Type B pancreatic cell (in vitro differentiated cells): Measurements from ENCODE around the gene IL6R. TPM values are rescaled to one million over a fixed set of nuclear protein-coding genes. Genes with fewer than 3 reads are reported as not detected.
"Not testable (repeated sequence)": the region's sequence is repeated elsewhere in the genome, so short reads cannot be mapped to it uniquely, and the experiment has no call there.

Experiments
- DNase-seq: peaks from one replicate; pipeline ENCODE4 v3.0.0; 2021; ENCODE audit warnings: mixed read lengths; ENCODE audit not compliant: unreplicated experiment; ENCODE audit errors: extremely low spot score
- H3K27ac Mint-ChIP-seq: 2 replicates; pipeline ENCODE4 v1.8.0; 2021; ENCODE audit warnings: mild to moderate bottlenecking, mixed read lengths
- H3K27me3 Mint-ChIP-seq: 2 replicates; pipeline ENCODE4 v1.8.0; 2021; ENCODE audit warnings: mixed read lengths
- H3K36me3 Mint-ChIP-seq: 2 replicates; pipeline ENCODE4 v1.8.0; 2021; ENCODE audit warnings: mixed read lengths
- H3K4me1 Mint-ChIP-seq: one replicate; pipeline ENCODE4 v1.8.0; 2021; ENCODE audit warnings: mixed read lengths; ENCODE audit not compliant: unreplicated experiment
- H3K4me3 Mint-ChIP-seq: 2 replicates; pipeline ENCODE4 v1.8.0; 2021; ENCODE audit warnings: mild to moderate bottlenecking, mixed read lengths
- H3K9me3 Mint-ChIP-seq: 2 replicates; pipeline ENCODE4 v1.8.0; 2021; ENCODE audit warnings: mixed read lengths
- total RNA-seq: library from RNA; stranded (reverse); gene quantifications from 2 replicates; pipeline ENCODE4 v1.2.1, GENCODE V29; 2021; ENCODE audit warnings: low replicate concordance
- TF ChIP-seq, protein P1 (sequence below): fragments of 200-600 bp; sonication (generic); conservative IDR thresholded peaks from 2 replicates; pipeline ENCODE4 v1.5.0; 2021; ENCODE audit warnings: antibody characterized with exemption, mild to moderate bottlenecking

IL6R gene
- total RNA-seq, 1 donor from 2014 or later: 12.5 TPM

DNA sequence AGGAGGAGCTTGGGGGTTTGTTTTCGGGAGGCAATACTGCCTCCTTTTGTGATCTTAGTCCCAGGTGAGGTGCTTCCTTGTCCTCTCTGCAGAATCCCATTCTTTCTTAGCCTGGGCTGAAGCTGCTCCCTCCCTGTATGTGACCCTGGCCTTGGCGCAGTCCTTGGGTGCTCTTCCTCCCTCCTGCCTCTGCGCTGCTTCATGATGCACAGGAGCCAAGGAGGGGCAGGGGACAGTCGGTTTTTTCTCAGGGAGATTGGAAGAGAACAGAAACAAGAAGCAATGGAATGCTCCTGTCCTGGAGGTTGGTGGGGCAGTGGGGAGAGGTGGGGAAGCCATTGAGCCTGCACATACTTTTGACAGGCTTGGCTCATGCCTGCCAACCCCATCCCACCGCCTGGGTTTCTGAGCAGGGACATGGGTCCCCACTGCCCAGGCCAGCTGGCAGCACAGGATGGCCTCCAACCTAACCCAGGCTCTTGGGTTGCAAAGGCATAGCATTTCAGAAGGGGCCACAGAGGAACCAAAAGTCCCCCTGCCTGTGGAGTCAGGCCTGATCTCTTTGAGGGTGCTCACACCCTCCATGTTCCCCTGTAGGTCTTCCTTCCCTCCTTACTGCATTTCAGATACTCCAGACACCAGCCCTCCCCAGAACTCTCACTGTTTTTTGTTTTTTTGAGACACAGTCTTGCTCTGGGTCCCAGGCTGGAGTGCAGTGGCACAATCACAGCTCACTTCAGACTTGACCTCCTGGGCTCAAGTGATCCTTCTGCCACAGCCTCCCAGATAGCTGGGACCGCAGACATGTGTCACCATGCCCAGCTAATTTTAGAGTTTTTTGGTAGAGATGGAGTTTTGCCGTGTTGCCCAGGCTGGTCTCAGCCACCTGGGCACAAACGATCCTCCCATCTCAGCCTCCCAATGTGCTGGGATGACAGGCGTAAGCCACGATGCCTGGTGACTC, 16.1 kb downstream of the IL6R start:
- no peak overlapping the region for H3K4me3 Mint-ChIP-seq

DNA sequence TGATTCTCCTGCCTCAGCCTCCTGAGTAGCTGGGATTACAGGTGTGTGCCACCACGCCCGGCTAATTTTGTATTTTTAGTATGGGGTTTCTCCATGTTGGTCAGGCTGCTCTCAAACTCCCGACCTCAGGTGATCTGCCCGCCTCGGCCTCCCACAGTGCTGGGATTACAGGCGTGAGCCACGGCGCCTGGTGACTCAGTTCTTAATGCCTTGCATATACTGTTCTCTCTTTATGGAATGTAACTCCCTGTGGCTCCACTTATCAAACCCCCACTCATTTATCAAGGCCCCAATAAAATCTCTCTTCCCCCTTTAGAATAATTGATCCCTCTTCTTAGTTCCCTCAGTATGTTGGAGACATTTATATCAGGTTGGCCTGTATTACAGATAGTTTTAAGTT, 16.9 kb downstream of the IL6R start:
- H3K4me3 Mint-ChIP-seq, H3K36me3 Mint-ChIP-seq, H3K9me3 Mint-ChIP-seq, H3K27me3 Mint-ChIP-seq, DNase-seq: not testable (repeated sequence)
- Mint-ChIP-seq H3K4me1 (peaks cover 26% of the 10 kb centered on the region), H3K27ac (peak overlapping the region; percentile 45)

More for the DNA sequence above, 16.1 kb downstream of the IL6R start:
- TF ChIP-seq, protein P1, sequence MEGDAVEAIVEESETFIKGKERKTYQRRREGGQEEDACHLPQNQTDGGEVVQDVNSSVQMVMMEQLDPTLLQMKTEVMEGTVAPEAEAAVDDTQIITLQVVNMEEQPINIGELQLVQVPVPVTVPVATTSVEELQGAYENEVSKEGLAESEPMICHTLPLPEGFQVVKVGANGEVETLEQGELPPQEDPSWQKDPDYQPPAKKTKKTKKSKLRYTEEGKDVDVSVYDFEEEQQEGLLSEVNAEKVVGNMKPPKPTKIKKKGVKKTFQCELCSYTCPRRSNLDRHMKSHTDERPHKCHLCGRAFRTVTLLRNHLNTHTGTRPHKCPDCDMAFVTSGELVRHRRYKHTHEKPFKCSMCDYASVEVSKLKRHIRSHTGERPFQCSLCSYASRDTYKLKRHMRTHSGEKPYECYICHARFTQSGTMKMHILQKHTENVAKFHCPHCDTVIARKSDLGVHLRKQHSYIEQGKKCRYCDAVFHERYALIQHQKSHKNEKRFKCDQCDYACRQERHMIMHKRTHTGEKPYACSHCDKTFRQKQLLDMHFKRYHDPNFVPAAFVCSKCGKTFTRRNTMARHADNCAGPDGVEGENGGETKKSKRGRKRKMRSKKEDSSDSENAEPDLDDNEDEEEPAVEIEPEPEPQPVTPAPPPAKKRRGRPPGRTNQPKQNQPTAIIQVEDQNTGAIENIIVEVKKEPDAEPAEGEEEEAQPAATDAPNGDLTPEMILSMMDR: no peak
- Mint-ChIP-seq H3K4me1 (peaks cover 26% of the 10 kb centered on the region), H3K27ac (no peak overlapping the region), H3K27me3 (no peaks in the 10 kb centered on the region), H3K36me3 (no peaks in the 10 kb centered on the region), H3K9me3 (no peaks in the 10 kb centered on the region)
- DNase-seq: no peak

DNA sequence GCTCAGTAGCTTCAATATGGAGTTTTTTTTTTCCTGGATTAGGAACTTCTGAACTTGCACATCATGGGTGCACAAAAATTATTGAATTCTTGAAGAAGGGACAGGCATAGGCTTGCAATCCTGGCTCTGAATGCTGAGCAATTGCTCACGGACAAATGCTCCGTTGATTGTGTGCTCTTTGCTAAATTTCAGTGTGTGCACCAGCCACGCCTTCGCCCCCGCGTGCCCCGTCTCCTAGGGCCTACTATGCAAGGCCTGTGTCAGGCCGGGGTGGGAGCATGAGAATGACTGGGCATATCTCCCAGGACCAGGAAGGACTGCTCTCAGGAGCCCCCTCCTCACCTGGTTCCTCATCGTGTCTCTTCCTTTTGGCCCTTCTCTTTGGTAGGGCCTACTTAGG, 17.4 kb downstream of the IL6R start:
- H3K27ac Mint-ChIP-seq: peak overlapping the region; percentile 45

DNA sequence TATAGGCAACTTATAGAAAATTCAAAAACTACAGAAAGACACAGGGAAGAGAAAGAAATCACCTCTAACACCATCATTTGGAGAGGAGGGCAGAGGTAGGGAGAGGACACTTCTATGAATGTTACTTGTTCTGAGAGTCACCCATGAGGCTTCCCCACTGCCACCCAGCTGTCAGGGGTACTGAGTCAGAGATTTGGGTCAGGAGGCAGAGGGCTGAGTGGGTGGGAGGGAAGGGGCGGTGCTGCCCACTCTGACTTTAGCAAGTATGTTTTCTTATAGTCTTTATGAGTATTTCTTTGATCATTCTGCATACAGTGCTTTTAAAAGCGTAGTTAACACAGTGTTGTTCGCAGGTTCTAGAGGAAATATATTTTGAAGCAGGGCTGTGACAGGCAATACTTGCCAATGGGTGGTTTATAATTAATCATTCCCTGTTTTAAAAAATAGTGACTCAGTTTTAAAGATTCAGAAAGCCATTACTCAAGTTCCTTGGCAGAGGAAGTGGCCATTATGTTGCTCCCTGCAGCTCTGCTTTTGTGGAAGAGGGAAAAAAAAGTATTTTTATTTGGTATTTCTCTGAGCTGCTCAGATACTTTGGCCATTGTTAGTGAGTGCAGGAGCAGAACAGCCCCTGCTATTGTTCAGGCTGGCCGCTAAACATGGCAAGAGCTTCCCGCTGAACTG, 18.3 kb downstream of the IL6R start:
- Mint-ChIP-seq H3K27me3 (no peaks in the 10 kb centered on the region), H3K36me3 (no peaks in the 10 kb centered on the region), H3K4me3 (no peak overlapping the region), H3K27ac (no peak overlapping the region), H3K9me3 (no peaks in the 10 kb centered on the region), H3K4me1 (peaks cover 21% of the 10 kb centered on the region)
- TF ChIP-seq, protein P1: no peak
- DNase-seq: no peak

More for the DNA sequence above, 17.4 kb downstream of the IL6R start:
- Mint-ChIP-seq H3K36me3 (no peaks in the 10 kb centered on the region), H3K4me3 (no peak overlapping the region), H3K9me3 (no peaks in the 10 kb centered on the region), H3K4me1 (peaks cover 26% of the 10 kb centered on the region), H3K27me3 (no peaks in the 10 kb centered on the region)
- DNase-seq: no peak
- TF ChIP-seq, protein P1: no peak

DNA sequence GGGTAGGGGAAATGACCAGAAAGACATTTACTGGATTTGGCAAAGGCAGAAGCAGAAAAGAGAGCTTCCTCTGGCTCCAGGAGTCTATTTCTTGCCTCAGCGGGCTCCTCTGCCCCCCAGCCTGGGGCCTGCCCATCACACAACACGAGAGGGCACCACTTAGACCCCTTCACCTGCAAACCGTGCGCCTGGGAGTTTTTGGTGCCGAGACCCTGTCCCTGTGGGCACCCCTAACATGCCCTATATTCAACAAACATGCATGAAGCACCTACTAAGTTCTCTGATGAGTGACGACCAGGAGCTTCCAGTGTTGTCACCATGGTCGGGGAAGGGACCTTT, 18.8 kb downstream of the IL6R start:
- H3K9me3 Mint-ChIP-seq: no peaks in the 10 kb centered on the region
- TF ChIP-seq, protein P1: no peak
- no peaks in the 10 kb centered on the region for H3K27me3 Mint-ChIP-seq
- no peak overlapping the region for H3K4me3 Mint-ChIP-seq
- H3K27ac Mint-ChIP-seq: no peak overlapping the region
- no peak for DNase-seq
- no peaks in the 10 kb centered on the region for H3K36me3 Mint-ChIP-seq
- H3K4me1 Mint-ChIP-seq: peaks cover 21% of the 10 kb centered on the region

DNA sequence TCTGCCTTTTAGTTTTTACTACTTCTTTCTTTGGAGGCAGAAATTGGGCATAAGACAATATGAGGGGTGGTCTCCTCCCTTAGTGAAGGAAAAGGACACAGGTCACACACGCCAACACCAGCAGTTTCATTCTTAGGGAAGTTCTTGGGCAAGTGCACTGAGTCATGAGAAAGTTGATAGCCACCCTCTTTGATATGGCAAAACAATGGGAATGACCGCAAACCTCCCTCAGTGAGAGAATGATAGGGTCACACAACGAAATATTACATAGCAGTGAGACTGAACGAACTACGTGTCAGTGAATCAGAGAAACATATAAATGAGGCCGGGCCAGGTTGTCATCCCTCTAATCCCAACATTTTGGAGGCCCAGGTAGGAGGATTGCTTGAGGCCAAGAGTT, 20.0 kb downstream of the IL6R start:
- H3K36me3 Mint-ChIP-seq: no peaks in the 10 kb centered on the region
- no peak for DNase-seq
- H3K4me1 Mint-ChIP-seq: peaks cover 13% of the 10 kb centered on the region
- no peaks in the 10 kb centered on the region for H3K9me3 Mint-ChIP-seq
- no peaks in the 10 kb centered on the region for H3K27me3 Mint-ChIP-seq
- TF ChIP-seq, protein P1: no peak
- no peak overlapping the region for H3K27ac Mint-ChIP-seq
- H3K4me3 Mint-ChIP-seq: no peak overlapping the region
